Stimulated activated CD8-positive, alpha-beta memory T cell treated with anti-CD3 and anti-CD28 coated beads, Interleukin-12 subunit alpha, Interleukin-12 subunit beta, amount 100 ng/mL, for 24 hours (primary cell): ENCODE data around the gene PLEK2.
"Not testable (repeated sequence)": the region's sequence is repeated elsewhere in the genome, so short reads cannot be mapped to it uniquely, and the experiment has no call there.

Experiments used
- DNase-seq: peaks from one replicate; pipeline ENCODE4 v3.0.0-alpha.2; 2020; ENCODE audit errors: extremely low read depth

PLEK2 gene

GRCh38 chr14:67411820-67412421, at the start of gene PLEK2:
PLEK2 (minus strand) TSS chr14:67412165; CDS start chr14:67412059, 106 bp downstream.
- DNase-seq, result no peak

DNA sequence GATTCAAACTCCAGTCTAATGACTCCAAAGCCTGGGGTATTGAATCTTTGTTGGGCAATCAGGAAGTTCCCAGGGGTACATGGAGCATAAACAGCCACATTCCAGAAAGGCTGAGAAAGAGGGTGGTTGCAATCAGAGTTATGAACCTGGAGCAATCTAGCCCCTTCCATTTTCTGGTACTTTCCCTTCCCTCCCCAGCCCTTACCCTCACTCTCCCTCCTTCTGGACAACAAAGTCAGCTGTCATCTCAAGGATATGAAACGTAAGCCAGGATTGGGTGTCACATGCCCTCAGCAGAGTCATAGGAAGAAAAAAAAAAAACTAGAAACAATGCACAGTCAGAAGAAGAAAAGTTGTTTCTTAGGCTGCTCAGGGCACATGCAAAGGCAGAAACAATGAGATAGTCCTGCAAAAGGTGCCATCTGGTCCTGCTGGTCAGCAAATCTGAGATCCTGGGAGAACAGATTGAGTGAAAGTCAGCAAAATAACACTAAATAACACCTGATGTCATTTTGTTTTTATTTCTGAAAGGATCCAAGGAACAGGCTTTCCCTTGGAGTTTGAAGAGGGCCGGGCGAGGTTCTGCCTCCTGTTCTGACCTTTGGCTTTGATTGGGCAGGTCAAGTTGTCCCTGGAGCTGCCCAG, 49.5 kb upstream of the PLEK2 start:
- DNase-seq, result no peak

DNA sequence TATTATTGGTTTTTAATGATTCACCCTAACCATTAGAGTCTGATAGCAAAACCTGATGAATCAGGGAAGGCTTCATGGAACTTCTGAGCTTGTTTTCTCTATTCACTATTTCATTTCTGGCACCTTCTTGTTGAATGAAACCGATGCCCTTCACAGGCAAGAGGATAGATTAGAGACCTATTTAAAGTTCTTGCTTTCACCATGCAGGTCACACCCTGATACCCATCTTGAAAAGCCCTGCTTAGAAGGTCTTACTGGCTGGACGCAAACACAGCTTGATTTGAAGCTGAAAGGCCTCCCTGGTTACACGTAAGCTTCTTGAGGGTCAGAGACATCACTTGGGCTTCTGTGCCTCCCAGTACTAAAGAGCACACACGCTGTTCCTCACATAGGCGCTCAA, 47.4 kb upstream of the PLEK2 start:
- DNase-seq, result no peak

DNA sequence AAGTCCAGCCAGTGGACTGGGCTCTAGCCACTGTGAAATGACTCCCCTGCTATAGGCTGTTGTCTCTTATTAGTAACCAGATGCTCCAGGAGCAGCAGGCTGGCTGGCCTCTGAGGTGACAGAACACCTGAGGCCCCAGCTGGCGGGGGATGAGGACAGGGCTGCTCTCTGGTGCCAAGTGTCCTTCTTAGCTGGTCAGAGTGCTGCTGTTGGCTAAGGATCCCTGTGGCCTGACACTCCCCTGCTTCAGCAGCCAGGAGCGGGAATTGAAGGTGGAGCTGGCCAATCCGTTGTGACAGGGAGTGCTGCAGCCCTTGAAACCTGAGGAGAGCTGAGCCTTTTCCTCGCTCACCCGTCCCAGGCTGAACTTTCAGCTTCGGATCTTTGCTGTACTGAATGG, 45.8 kb upstream of the PLEK2 start:
- DNase-seq, result no peak

DNA sequence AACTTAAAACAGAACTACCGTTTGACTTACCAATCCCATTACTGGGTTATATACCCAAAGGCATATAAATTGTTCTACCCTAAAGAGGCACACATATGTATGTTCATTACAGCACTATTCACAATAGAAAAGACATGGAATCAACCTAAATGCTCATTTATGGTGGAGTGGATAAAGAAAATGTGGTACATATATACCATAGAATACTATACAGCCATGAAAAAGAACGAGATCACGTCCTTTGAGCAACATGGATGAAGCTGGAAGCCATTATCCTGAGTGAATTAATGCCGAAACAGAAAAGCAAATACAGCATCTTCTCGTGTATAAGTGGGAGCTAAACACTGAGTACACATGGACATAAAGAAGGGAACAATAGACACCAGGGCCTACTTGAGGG, 44.8 kb upstream of the PLEK2 start:
- no peak for DNase-seq

DNA sequence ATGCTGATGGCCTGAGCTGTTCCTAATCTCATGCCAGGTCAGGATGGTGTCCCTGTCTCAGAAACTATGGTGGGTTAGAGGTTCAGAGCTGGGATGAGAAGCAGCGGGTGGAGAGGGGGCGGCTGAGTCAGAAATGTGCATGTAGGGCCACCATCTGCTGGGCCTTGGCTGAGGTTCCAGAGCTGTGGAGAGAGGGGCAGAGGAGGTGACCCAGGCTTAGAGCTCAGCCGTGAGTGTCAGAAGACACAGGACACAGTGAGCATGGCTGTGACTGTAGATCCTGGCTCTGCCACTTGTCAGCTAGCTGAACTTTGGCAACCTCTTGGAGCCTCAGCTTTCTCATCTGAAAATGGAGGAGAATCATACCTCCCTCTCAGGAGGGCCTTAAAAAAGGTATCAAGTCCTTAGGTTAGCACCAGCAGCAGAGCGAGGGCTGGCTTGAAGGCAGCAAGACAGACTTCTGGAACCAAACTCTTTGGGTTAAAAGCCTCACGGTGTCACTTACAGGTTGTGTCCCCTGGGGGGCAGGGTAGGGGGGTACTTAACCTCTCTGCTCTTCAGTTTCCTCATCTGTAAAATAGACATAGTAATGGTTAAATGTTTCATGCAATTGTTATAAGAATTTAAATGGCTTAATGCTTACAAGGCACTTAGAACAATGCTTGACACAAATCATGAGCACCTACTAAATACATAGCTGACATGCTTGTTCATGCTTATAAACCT, 41.8 kb upstream of the PLEK2 start:
- DNase-seq, result no peak

DNA sequence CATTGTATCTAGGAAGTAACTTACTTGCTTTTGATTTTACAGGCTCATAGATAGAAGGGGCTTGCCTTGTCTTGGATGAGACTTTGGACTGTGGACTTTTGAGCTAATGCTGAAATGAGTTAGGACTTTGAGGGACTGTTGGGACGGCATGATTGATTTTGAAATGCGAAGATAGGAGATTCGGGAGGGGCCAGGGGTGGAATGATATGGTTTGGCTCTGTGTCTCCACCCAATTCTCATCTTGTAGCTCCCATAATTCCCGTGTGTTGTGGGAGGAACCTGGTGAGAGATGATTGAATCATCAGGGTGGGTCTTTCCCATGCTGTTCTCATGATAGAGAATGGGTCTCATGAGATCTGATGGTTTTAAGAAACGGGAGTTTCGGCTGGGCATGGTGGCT, 39.7 kb upstream of the PLEK2 start:
- DNase-seq, result not testable (repeated sequence)

DNA sequence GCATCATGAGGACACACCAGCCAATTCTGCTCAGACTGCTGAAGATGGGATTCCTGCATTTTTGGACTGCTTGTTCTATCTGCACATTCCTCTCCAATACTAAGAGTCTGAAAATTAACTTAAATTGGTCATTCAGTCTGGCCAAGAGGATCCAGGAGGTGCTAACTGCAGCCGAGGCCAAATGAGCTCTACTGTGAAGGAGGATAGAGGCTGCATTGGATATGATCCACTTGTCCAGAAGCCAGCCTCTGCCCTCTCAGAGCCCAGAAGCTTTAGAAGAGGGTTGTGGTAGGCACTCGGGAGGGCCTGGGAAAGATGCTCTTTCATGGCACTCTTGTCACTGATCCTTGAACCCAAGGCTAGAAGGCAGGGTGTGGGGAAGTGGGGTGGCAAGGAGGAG, 37.1 kb upstream of the PLEK2 start:
- DNase-seq, result no peak

DNA sequence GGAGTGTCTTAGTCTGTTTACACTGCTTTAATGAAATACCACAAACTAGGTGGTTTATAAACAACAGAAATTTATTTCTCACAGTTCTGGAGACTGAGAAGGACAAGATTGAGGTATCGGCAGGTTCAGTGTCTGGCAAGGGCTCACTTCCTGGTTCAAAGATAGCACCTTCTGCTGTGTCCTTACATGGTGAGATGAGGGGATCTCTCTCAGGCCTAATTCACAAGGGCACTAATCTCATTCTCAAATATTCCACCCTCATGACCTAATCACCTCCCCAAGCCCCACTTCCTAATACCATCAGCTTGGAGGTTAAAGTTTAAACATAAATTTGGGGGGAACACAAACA, 35.0 kb upstream of the PLEK2 start:
- no peak for DNase-seq

DNA sequence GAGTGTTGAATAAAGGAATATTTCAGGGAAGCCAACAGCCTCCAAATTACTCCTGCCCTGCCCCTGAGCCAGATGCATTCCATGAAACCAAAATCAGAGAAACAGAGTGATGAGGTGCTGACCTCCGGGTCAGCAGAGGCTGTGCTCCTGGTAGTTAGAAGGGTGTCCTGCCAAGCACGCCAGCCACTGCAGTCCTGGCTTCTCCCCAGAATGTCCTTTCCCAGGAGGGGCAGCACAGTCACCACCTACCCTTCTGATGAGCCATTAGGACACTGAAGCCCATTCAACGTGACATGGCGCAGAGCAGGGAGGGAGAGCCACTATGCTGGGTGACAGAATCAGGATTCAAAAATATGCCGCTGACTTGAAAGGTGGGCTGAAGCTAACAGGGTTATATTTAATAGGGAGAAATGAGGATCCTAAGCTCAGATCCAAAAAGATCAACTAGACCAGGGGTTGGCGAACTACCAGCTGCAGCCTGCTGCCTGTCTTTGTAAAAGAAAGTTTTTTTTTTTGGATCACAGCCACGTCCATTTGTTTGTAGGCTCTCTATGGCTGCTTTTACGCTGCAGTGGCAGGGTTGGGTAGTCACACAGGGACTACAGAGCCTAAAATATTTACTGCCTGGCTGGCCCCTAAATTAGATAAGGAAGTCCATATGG, 34.5 kb upstream of the PLEK2 start:
- no peak for DNase-seq

- DNase-seq, result no peak
Measured at GRCh38 chr14:67444395-67444794, 32.4 kb upstream of the PLEK2 start.

GRCh38 chr14:67442139-67442906, 30.4 kb upstream of the PLEK2 start:
- no peak for DNase-seq

DNA sequence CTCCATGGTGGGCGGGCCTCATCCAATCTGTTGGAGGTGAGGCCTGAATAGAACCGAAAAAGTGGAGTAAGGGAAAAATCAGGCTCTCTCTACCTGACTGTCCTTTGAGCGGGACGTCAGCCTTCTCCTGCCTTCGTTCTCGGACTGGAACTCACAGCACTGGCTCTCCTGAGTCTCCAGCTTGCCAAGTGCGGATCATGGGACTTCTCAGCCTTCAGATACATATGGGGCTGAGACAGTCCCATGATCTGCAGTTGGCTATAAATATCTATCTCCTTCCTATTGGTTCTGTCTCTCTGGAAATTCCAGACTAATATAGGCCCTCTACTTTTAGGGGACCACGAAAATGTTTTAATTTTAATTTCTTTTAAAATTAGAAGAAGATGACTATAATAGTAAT, 29.7 kb upstream of the PLEK2 start:
- no peak for DNase-seq

DNA sequence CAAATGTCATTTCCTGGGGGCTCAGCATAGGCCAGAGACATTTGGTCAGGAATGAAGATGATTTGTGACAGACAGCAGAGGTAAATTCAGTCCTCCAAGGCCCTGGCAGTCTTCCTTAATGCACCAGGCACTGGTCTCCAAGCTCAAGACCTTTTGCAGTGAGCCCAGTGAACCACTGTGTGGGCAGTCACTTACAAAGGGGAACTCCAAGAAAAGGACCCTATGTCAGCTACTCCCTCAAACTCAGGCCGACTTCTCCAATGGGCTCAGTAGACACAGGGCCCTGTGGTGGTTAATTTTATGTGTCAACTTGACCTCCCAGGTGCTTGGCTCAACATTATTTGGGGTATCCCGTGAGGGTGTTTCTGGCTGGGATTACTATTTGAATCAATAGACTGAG, 29.3 kb upstream of the PLEK2 start:
- DNase-seq, result no peak

DNA sequence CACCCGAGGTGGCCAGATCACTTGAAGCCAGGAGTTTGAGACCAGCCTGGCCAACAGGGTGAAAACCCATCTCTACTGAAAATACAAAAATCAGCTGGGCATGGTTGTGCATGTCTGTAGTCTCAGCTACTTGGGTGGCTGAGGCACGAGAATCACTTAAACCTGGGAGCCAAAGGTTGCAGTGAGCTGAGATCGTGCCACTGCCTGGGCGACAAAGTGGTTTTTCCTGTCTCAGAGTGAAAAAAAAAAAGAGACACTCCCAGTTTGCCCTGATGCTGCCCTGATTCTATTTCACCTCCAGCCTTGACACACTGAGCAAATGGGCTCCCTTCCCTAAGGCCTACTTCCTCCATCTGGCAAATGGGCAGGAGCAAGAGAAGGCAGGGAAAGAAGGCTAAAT, 28.5 kb upstream of the PLEK2 start:
- no peak for DNase-seq

GRCh38 chr14:67438969-67439368, 27.0 kb upstream of the PLEK2 start:
- DNase-seq, result no peak

DNA sequence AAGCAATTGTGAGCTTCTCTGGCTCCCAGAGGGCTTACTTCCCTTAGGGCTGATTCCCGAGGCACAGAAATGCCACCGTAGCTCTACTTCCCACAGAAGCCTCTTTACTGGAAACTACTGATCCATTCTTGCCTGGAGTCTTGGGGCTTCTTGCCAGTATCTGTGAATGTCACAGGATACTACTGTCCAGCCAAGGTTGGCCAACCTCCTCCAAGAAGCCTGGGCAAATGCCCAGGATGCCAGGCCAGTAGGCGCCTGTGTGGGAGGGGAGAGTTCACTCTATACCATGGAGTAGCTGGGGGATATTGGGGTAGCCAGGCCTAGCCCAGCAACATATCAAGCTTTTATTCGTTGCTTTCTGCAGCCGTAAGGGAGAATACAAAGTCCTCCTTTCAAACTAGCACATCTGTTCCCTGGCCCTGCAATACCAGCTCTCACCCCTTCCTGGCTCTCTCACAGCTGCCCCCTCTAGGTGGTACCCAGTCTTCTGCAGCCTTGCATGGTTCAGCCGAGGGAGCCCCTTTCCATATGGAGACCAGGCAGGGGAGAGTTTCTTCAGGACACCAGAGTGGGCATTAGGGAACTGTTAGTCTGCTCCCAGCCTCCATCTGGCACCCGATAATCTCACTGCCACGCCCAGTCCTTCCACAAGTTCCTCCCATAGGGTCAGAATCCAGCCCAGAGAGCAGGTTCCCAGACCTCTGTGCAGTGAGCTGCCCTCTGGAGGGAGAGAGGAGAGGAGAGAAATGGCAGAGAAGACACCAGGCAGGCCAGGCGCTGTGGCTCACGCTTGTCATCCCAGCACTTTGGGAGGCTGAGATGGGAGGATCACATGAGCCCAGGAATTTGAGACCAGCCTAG, 24.3 kb upstream of the PLEK2 start:
- no peak for DNase-seq

- DNase-seq, result no peak
Measured at GRCh38 chr14:67435603-67436002, 23.6 kb upstream of the PLEK2 start.

GRCh38 chr14:67432050-67432564, 20.1 kb upstream of the PLEK2 start:
- no peak for DNase-seq

DNA sequence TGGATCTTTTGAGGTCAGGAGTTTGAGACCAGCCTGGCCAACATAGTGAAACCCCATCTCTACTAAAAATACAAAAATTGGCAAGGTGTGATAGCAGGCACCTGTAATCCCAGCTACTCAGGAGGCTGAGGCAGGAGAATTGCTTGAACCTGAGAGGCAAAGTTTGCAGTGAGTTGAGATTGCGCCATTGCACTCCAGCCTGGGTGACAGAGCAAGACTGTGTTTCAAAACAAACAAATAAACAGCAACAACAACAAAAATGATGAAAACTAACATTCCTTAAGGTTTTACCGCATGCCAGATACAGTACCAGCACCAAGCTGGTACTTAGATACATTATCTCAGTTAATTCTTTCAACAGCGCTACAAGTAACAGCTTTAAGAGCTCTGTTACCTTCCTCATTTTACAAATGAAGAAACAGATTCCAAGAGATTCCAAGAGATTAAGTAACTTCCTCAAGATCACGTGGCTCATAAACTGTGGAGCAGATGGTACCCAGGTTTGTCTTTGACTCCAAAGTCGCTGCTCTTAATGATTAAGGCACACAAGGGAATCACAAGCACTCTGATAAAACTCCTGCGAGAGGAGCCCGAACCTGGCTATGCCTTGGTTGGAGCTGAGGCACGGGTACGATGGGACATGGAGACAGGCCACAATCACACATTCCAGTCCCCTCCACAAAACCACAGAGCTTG, 17.7 kb upstream of the PLEK2 start:
- DNase-seq, result no peak
